Stomach (tissue), 4 donors: ENCODE measurements around the gene FAM110A.

ENCODE experiments used
- CTCF ChIP-seq, 7 experiments: fragments of 450-650 bp in 4 of 7; fragments of 200-600 bp in 3 of 7; sonication (generic) in 3 of 7; IDR thresholded peaks; one replicate each; pipeline ENCODE4 v1.5.1; 2016 to 2019; ENCODE audit warnings: antibody characterized with exemption in 7 of 7, control low read depth in 2 of 7, mild to moderate bottlenecking in 1 of 7
- EP300 ChIP-seq: sonication (generic); formaldehyde crosslinking; IDR thresholded peaks from one replicate; pipeline ENCODE4 v1.6.1; 2017; ENCODE audit warnings: antibody characterized with exemption
- POLR2A ChIP-seq, 4 donors: fragments of 450-650 bp; IDR thresholded peaks; one replicate each; pipeline ENCODE4 v1.6.1; 2016; ENCODE audit warnings: antibody characterized with exemption in 4 of 4, control low read depth in 2 of 4, mild to moderate bottlenecking in 1 of 4, moderate library complexity in 1 of 4
- POLR2AphosphoS5 ChIP-seq, 3 donors: sonication (generic); formaldehyde crosslinking; IDR thresholded peaks; one replicate each; pipeline ENCODE4 v1.6.1; 2016; ENCODE audit warnings: antibody characterized with exemption in 3 of 3

- TF ChIP-seq POLR2A (IDR thresholded peaks at IDR 0.05) (no peak), CTCF (IDR thresholded peaks at IDR 0.05) (no peak), POLR2AphosphoS5 (IDR thresholded peaks at IDR 0.05) (no peak), EP300 (no peak)
Measured at GRCh38 chr20:820323-820953, 13.1 kb upstream of the FAM110A start.
